ENCODE measurements around the gene WHRN.

GRCh38 chr9:114437401-114437893, 67.8 kb downstream of the WHRN start:
- TF ChIP-seq POLR2AphosphoS5 (IDR thresholded peaks at IDR 0.05) (no peak), TAF1 (IDR thresholded peaks at IDR 0.05; ENCODE audit: low read depth) (no peak), SMC3 (conservative IDR thresholded peaks at IDR 0.05; ENCODE audit: poor library complexity) (no peak)

All from neural cell (in vitro differentiated cells).